Measurements from ENCODE around the gene ACTR2. TPM values are rescaled to one million over a fixed set of nuclear protein-coding genes. Genes with fewer than 3 reads are reported as not detected.
A peak's percentile ranks its signal among the peaks of the same experiment; 100 is the strongest.

ACTR2 gene
- total RNA-seq, 1 donor from 2014 or later, result 493 TPM

DNA sequence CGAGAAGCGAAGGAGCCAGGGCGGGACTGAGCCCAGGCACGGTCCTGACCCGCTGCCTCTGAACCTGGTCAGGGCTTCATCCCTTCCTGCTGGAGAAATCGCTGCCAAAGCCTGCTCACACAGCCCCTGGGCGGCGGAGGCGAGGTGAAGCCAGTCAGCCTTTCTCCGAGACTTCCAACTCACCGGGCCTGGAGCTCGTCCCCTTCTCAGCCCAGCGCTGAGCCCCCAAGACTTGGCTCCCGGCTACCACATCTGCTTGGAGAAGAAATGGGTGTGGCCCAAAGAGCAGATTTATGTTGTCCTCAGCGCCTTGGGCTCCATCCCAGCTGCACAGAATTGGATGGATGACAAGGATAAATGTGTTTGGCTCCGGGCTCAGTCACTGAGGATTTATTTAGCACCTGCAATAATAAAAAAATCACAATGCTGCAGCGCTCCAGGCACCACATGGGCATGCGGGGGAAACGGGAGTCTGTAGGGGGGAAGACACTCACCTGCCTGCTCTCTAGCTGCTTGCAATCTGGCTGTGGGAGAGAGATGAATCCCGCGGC is 64.9 kb downstream of the ACTR2 start:
- no peak for FAIRE-seq
- no peaks in the 10 kb centered on the region for H3K9me3 Mint-ChIP-seq (ENCODE audit: unreplicated experiment)
- no peak overlapping the region for H3K9ac ChIP-seq (ENCODE audit: low read length)

DNA sequence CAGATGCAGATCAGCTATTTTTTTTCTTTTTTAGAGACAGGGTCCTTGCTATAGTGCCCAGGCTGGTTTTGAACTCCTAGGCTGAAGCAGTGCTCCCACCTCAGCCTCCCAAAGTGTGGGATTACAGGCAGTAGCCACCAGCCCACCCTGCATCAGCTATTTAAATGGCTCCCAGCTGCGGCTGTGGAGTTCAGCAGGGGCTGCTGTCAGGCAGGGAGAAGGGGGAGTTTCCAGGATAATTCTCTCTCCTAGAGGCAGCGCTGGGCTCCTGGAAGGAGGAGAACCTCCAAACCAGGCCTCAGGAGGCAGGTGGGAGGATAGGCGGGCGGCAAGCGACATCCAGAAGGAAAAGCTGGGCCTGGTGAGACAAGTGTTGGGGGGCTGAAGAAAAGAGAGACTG is 65.7 kb downstream of the ACTR2 start:
- H3K79me2 ChIP-seq (ENCODE audit: insufficient read depth, low read length), result no peaks in the 10 kb centered on the region
- no peaks in the 10 kb centered on the region for H3K36me3 Mint-ChIP-seq (ENCODE audit: low read depth, unreplicated experiment)
- H3K4me1 Mint-ChIP-seq (ENCODE audit: low read depth, unreplicated experiment), result peaks cover 14% of the 10 kb centered on the region
- H3K36me3 ChIP-seq (ENCODE audit: insufficient read depth, low read length), result no peaks in the 10 kb centered on the region
- H3K27me3 ChIP-seq (ENCODE audit: insufficient read depth, low read length), result peaks cover 2% of the 10 kb centered on the region
- no peaks in the 10 kb centered on the region for H3K4me1 ChIP-seq (ENCODE audit: insufficient read depth, low read length)
- no peak overlapping the region for H3K27ac ChIP-seq (ENCODE audit: low read depth, low read length)
- no peaks in the 10 kb centered on the region for H3K27me3 Mint-ChIP-seq (ENCODE audit: low read depth, unreplicated experiment)
- H3K4me3 ChIP-seq (ENCODE audit: insufficient read depth, low read depth, low read length), result no peak overlapping the region
- H3K4me2 ChIP-seq (ENCODE audit: low read length), result no peak overlapping the region
- no peaks in the 10 kb centered on the region for H3K9me3 ChIP-seq (ENCODE audit: insufficient read depth, low read depth, low read length)
- FAIRE-seq (no peak), DNase-seq (ENCODE audit: low read depth) (no peak)
- no peak overlapping the region for H3K9ac ChIP-seq (ENCODE audit: low read length)
- TF ChIP-seq, protein P1, sequence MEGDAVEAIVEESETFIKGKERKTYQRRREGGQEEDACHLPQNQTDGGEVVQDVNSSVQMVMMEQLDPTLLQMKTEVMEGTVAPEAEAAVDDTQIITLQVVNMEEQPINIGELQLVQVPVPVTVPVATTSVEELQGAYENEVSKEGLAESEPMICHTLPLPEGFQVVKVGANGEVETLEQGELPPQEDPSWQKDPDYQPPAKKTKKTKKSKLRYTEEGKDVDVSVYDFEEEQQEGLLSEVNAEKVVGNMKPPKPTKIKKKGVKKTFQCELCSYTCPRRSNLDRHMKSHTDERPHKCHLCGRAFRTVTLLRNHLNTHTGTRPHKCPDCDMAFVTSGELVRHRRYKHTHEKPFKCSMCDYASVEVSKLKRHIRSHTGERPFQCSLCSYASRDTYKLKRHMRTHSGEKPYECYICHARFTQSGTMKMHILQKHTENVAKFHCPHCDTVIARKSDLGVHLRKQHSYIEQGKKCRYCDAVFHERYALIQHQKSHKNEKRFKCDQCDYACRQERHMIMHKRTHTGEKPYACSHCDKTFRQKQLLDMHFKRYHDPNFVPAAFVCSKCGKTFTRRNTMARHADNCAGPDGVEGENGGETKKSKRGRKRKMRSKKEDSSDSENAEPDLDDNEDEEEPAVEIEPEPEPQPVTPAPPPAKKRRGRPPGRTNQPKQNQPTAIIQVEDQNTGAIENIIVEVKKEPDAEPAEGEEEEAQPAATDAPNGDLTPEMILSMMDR (IDR thresholded peaks at IDR 0.05; ENCODE audit: insufficient read depth, low read depth, low read length), result no peak
- TF ChIP-seq EZH2 (IDR thresholded peaks at IDR 0.05; ENCODE audit: insufficient read depth, low read length), result no peak
- H2AFZ ChIP-seq (ENCODE audit: low read depth, low read length), result no peak overlapping the region
- no peaks in the 10 kb centered on the region for H3K9me3 Mint-ChIP-seq (ENCODE audit: unreplicated experiment)
- H3K4me3 Mint-ChIP-seq (ENCODE audit: unreplicated experiment), result no peak overlapping the region
- no peaks in the 10 kb centered on the region for H4K20me1 ChIP-seq (ENCODE audit: insufficient read depth, low read length)
- no peak overlapping the region for H3K27ac Mint-ChIP-seq (ENCODE audit: unreplicated experiment)

More for the DNA sequence above, 64.9 kb downstream of the ACTR2 start:
- Mint-ChIP-seq H3K36me3 (ENCODE audit: low read depth, unreplicated experiment) (no peaks in the 10 kb centered on the region), H3K27ac (ENCODE audit: unreplicated experiment) (no peak overlapping the region), H3K4me1 (ENCODE audit: low read depth, unreplicated experiment) (peaks cover 10% of the 10 kb centered on the region), H3K27me3 (ENCODE audit: low read depth, unreplicated experiment) (no peaks in the 10 kb centered on the region), H3K4me3 (ENCODE audit: unreplicated experiment) (no peak overlapping the region)
- Histone ChIP-seq H3K4me3 (ENCODE audit: insufficient read depth, low read depth, low read length) (no peak overlapping the region), H3K79me2 (ENCODE audit: insufficient read depth, low read length) (no peaks in the 10 kb centered on the region), H3K4me2 (ENCODE audit: low read length) (no peak overlapping the region), H3K9me3 (ENCODE audit: insufficient read depth, low read depth, low read length) (no peaks in the 10 kb centered on the region), H3K36me3 (ENCODE audit: insufficient read depth, low read length) (no peaks in the 10 kb centered on the region), H4K20me1 (ENCODE audit: insufficient read depth, low read length) (no peaks in the 10 kb centered on the region), H3K27ac (ENCODE audit: low read depth, low read length) (no peak overlapping the region), H2AFZ (ENCODE audit: low read depth, low read length) (no peak overlapping the region), H3K27me3 (ENCODE audit: insufficient read depth, low read length) (peaks cover 2% of the 10 kb centered on the region), H3K4me1 (ENCODE audit: insufficient read depth, low read length) (no peaks in the 10 kb centered on the region)
- TF ChIP-seq, protein P1 (IDR thresholded peaks at IDR 0.05; ENCODE audit: insufficient read depth, low read depth, low read length), result no peak
- TF ChIP-seq EZH2 (IDR thresholded peaks at IDR 0.05; ENCODE audit: insufficient read depth, low read length), result no peak
- DNase-seq (ENCODE audit: low read depth), result no peak

DNA sequence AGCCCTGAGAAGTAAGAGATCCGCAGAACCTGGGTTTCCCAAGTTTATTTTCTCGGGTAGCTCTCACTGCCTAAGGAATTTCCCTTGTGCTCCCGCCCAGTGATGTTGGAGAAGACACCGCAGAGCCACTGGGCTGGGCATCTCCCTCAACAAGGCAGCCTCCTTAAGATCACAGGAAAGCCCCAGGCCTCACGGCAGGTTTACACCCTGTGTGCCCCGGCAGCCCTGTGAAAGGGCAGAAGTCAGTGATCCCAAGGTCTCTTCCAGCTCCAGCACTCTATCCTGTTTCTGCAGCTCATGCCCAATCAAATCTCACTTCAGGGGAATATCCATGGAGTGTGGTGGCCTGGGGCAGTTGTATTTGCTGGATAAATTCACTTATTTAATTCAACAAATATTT is 66.5 kb downstream of the ACTR2 start:
- no peaks in the 10 kb centered on the region for H3K79me2 ChIP-seq (ENCODE audit: insufficient read depth, low read length)
- no peak overlapping the region for H3K4me3 ChIP-seq (ENCODE audit: insufficient read depth, low read depth, low read length)
- Mint-ChIP-seq H3K27me3 (ENCODE audit: low read depth, unreplicated experiment) (no peaks in the 10 kb centered on the region), H3K4me1 (ENCODE audit: low read depth, unreplicated experiment) (peaks cover 16% of the 10 kb centered on the region), H3K9me3 (ENCODE audit: unreplicated experiment) (no peaks in the 10 kb centered on the region), H3K27ac (ENCODE audit: unreplicated experiment) (peak overlapping the region; percentile 13), H3K4me3 (ENCODE audit: unreplicated experiment) (no peak overlapping the region), H3K36me3 (ENCODE audit: low read depth, unreplicated experiment) (no peaks in the 10 kb centered on the region)
- no peaks in the 10 kb centered on the region for H3K36me3 ChIP-seq (ENCODE audit: insufficient read depth, low read length)
- peaks cover 2% of the 10 kb centered on the region for H3K27me3 ChIP-seq (ENCODE audit: insufficient read depth, low read length)
- no peaks in the 10 kb centered on the region for H3K9me3 ChIP-seq (ENCODE audit: insufficient read depth, low read depth, low read length)
- no peak overlapping the region for H3K9ac ChIP-seq (ENCODE audit: low read length)
- no peaks in the 10 kb centered on the region for H4K20me1 ChIP-seq (ENCODE audit: insufficient read depth, low read length)
- H3K27ac ChIP-seq (ENCODE audit: low read depth, low read length), result no peak overlapping the region
- FAIRE-seq, result no peak
- no peak overlapping the region for H2AFZ ChIP-seq (ENCODE audit: low read depth, low read length)
- TF ChIP-seq, protein P1 (IDR thresholded peaks at IDR 0.05; ENCODE audit: insufficient read depth, low read depth, low read length), result no peak
- TF ChIP-seq EZH2 (IDR thresholded peaks at IDR 0.05; ENCODE audit: insufficient read depth, low read length), result no peak
- no peak overlapping the region for H3K4me2 ChIP-seq (ENCODE audit: low read length)
- no peak for DNase-seq (ENCODE audit: low read depth)
- H3K4me1 ChIP-seq (ENCODE audit: insufficient read depth, low read length), result peaks cover under 1% of the 10 kb centered on the region
